Natural killer cell (primary cell): ENCODE results near the gene TUFT1. TPM values are rescaled to one million over a fixed set of nuclear protein-coding genes. Genes with fewer than 3 reads are reported as not detected.

Experiments used
- ATAC-seq, 3 donors: fragments of 150-1000 bp in 2 of 3; fragments of 200-7000 bp in 1 of 3; cut with Tn5 transposase; 1 replicate in 1 of 3; 2 replicates in 2 of 3; pipeline ENCODE4 v1.10.0; 2021; ENCODE audit warnings: mild to moderate bottlenecking in 2 of 3, moderate library complexity in 2 of 3
- DNase-seq, 2 donors: peaks; one replicate each; pipeline versions ENCODE4 v3.0.0 to v3.0.0-alpha.2; 2013 to 2021; ENCODE audit warnings: mixed read lengths in 1 of 2
- H3K27ac ChIP-seq: one replicate; pipeline ENCODE4 v1.5.1; 2013; ENCODE audit warnings: mild to moderate bottlenecking, low read length
- H3K27me3 ChIP-seq: one replicate; pipeline ENCODE4 v1.6.1; 2013; ENCODE audit warnings: low read length; ENCODE audit not compliant: control insufficient read depth, insufficient read depth
- H3K36me3 ChIP-seq: one replicate; pipeline ENCODE4 v1.6.1; 2013; ENCODE audit warnings: low read length; ENCODE audit not compliant: control insufficient read depth, insufficient read depth
- H3K4me1 ChIP-seq: one replicate; pipeline ENCODE4 v1.6.1; 2013; ENCODE audit warnings: low read length; ENCODE audit not compliant: control insufficient read depth, insufficient read depth
- H3K4me3 ChIP-seq: one replicate; pipeline ENCODE4 v1.5.1; 2013; ENCODE audit warnings: low read length
- H3K9me3 ChIP-seq: one replicate; pipeline ENCODE4 v1.6.1; 2013; ENCODE audit warnings: low read length; ENCODE audit not compliant: control insufficient read depth, insufficient read depth
- H3K27ac Mint-ChIP-seq, 2 donors: one replicate each; pipeline ENCODE4 v1.8.0; 2022; ENCODE audit warnings: mild to moderate bottlenecking in 2 of 2, mixed read lengths in 2 of 2, moderate library complexity in 1 of 2
- H3K27me3 Mint-ChIP-seq, 2 donors: one replicate each; pipeline ENCODE4 v1.8.0; 2022; ENCODE audit warnings: low read depth in 2 of 2, mixed read lengths in 2 of 2
- H3K36me3 Mint-ChIP-seq: one replicate; pipeline ENCODE4 v1.8.0; 2022; ENCODE audit warnings: mixed read lengths
- H3K4me1 Mint-ChIP-seq, 2 donors: one replicate each; pipeline ENCODE4 v1.8.0; 2022; ENCODE audit warnings: mixed read lengths in 2 of 2
- H3K4me3 Mint-ChIP-seq: one replicate; pipeline ENCODE4 v1.8.0; 2022; ENCODE audit warnings: mild to moderate bottlenecking, moderate library complexity, mixed read lengths
- H3K9me3 Mint-ChIP-seq, 2 donors: one replicate each; pipeline ENCODE4 v1.8.0; 2022; ENCODE audit warnings: mixed read lengths in 2 of 2
- CTCF ChIP-seq: fragments of 200-600 bp; IDR thresholded peaks from one replicate; pipeline ENCODE4 v1.8.0; 2022; ENCODE audit warnings: antibody characterized with exemption
- WGBS: methylation state at CpG from one replicate; pipeline ENCODE4 v1.1.7; 2013; ENCODE audit warnings: missing lambda C conversion rate; ENCODE audit not compliant: insufficient coverage; 5-methylcytosine and 5-hydroxymethylcytosine counted together
- intact Hi-C: fragments of 100-400 bp; cut with micrococcal nuclease; formaldehyde crosslinking; loops from one replicate; pipeline ENCODE4 v1.14.2; 2022
- total RNA-seq, 4 donors: library from RNA; stranded (reverse); fragments of 120-200 nt in 1 of 4; gene quantifications; one replicate each; pipeline versions ENCODE4 v1.2.3 to v1.2.4, GENCODE V29; 2013 to 2022

Gene TUFT1
- total RNA-seq, 3 donors from 2014 or later (not counting 1 experiment from before 2014, with no cell fraction given): 4.6 to 7.2 (median 5.0) TPM

GRCh38 chr1:151613282-151613780, 73.2 kb downstream of the TUFT1 start:
- Histone ChIP-seq H3K36me3 (peaks cover 5% of the 10 kb centered on the region), H3K4me1 (peaks cover 12% of the 10 kb centered on the region), H3K27ac (no peak overlapping the region), H3K27me3 (no peaks in the 10 kb centered on the region), H3K9me3 (no peaks in the 10 kb centered on the region), H3K4me3 (no peak overlapping the region)
- no peaks in the 10 kb centered on the region for H3K9me3 Mint-ChIP-seq
- 79% methylated on average over 9 of the region's 9 CpGs for WGBS
- H3K27me3 Mint-ChIP-seq: peaks cover 3 to 4% of the 10 kb centered on the region in 2 donors
- ATAC-seq: no peak
- H3K27ac Mint-ChIP-seq: peak overlapping the region; percentile 76 to 91
- peaks cover 24 to 25% of the 10 kb centered on the region in 2 donors for H3K4me1 Mint-ChIP-seq
- H3K36me3 Mint-ChIP-seq: no peaks in the 10 kb centered on the region
- peak overlapping the region; percentile 96 for H3K4me3 Mint-ChIP-seq
- TF ChIP-seq CTCF: no peak
- intact Hi-C loops: no loop called here
- no peak for DNase-seq

GRCh38 chr1:151615711-151616504, 75.8 kb downstream of the TUFT1 start:
- Mint-ChIP-seq H3K27ac (no peak overlapping the region), H3K36me3 (no peaks in the 10 kb centered on the region), H3K4me3 (no peak overlapping the region), H3K27me3 (no peaks in the 10 kb centered on the region), H3K4me1 (peaks cover 30 to 31% of the 10 kb centered on the region in 2 donors), H3K9me3 (no peaks in the 10 kb centered on the region)
- TF ChIP-seq CTCF: no peak
- no peaks in the 10 kb centered on the region for H3K27me3 ChIP-seq
- H3K4me1 ChIP-seq: peaks cover 12% of the 10 kb centered on the region
- no peaks in the 10 kb centered on the region for H3K9me3 ChIP-seq
- intact Hi-C loops: no loop called here
- 77% methylated on average over 4 of the region's 4 CpGs for WGBS
- DNase-seq (no peak), ATAC-seq (no peak)
- H3K27ac ChIP-seq: no peak overlapping the region
- H3K4me3 ChIP-seq: no peak overlapping the region
- H3K36me3 ChIP-seq: peaks cover 5% of the 10 kb centered on the region

GRCh38 chr1:151616505-151616849, 76.4 kb downstream of the TUFT1 start:
- Mint-ChIP-seq H3K27me3 (no peaks in the 10 kb centered on the region), H3K36me3 (no peaks in the 10 kb centered on the region), H3K4me1 (peaks cover 30 to 35% of the 10 kb centered on the region in 2 donors), H3K27ac (no peak overlapping the region), H3K4me3 (no peak overlapping the region), H3K9me3 (no peaks in the 10 kb centered on the region)
- intact Hi-C loops: no loop called here
- 80% methylated on average over 3 of the region's 3 CpGs for WGBS
- DNase-seq (no peak), ATAC-seq (no peak)
- no peak for TF ChIP-seq CTCF
- peaks cover 5% of the 10 kb centered on the region for H3K36me3 ChIP-seq
- H3K27ac ChIP-seq: no peak overlapping the region
- no peaks in the 10 kb centered on the region for H3K27me3 ChIP-seq
- no peak overlapping the region for H3K4me3 ChIP-seq
- no peaks in the 10 kb centered on the region for H3K9me3 ChIP-seq
- peaks cover 12% of the 10 kb centered on the region for H3K4me1 ChIP-seq
